Spleen (tissue), 11 donors: ENCODE measurements around the gene KCNK7. TPM values are rescaled to one million over a fixed set of nuclear protein-coding genes. Genes with fewer than 3 reads are reported as not detected.
A peak's percentile ranks its signal among the peaks of the same experiment; 100 is the strongest.

Experiments
- DNase-seq: peaks from one replicate; pipeline ENCODE4 v3.0.0-alpha.2; 2020
- H3K27ac ChIP-seq, 8 donors: fragments of 200-600 bp; sonication (generic) in 7 of 8; 1 replicate in 4 of 8; 2 replicates in 4 of 8; pipeline versions ENCODE4 v1.5.0 to v1.8.0; 2016 to 2021; ENCODE audit warnings: inconsistent platforms in 4 of 8, mild to moderate bottlenecking in 4 of 8, moderate library complexity in 1 of 8
- H3K27me3 ChIP-seq, 7 donors: fragments of 200-600 bp; sonication (generic) in 6 of 7; replicated peaks in 1 of 7; 1 replicate in 4 of 7; 2 replicates in 3 of 7; pipeline versions ENCODE4 v1.5.0 to v1.8.0; 2016 to 2021; ENCODE audit warnings: inconsistent platforms in 3 of 7, mild to moderate bottlenecking in 1 of 7
- H3K36me3 ChIP-seq, 6 donors: fragments of 200-600 bp; sonication (generic) in 5 of 6; 1 replicate in 4 of 6; 2 replicates in 2 of 6; pipeline versions ENCODE4 v1.5.0 to v1.8.0; 2016 to 2021; ENCODE audit warnings: inconsistent platforms in 2 of 6
- H3K4me1 ChIP-seq, 6 donors: fragments of 200-600 bp; sonication (generic) in 5 of 6; 1 replicate in 3 of 6; 2 replicates in 3 of 6; pipeline versions ENCODE4 v1.5.0 to v1.8.0; 2016 to 2021; ENCODE audit warnings: inconsistent platforms in 3 of 6
- H3K4me3 ChIP-seq, 8 donors: fragments of 200-600 bp; sonication (generic) in 7 of 8; 1 replicate in 4 of 8; 2 replicates in 4 of 8; pipeline versions ENCODE4 v1.5.0 to v1.8.0; 2016 to 2021; ENCODE audit warnings: inconsistent platforms in 4 of 8, mild to moderate bottlenecking in 4 of 8, moderate library complexity in 2 of 8
- H3K9me3 ChIP-seq, 8 donors: fragments of 200-600 bp; sonication (generic) in 7 of 8; 1 replicate in 4 of 8; 2 replicates in 4 of 8; pipeline versions ENCODE4 v1.5.0 to v1.8.0; 2016 to 2021; ENCODE audit warnings: inconsistent platforms in 4 of 8
- POLR2A ChIP-seq, 3 donors: fragments of 450-650 bp; IDR thresholded peaks; one replicate each; pipeline ENCODE4 v1.5.1; 2017; ENCODE audit warnings: antibody characterized with exemption in 3 of 3, mild to moderate bottlenecking in 1 of 3
- POLR2AphosphoS5 ChIP-seq, 3 donors: sonication (generic); formaldehyde crosslinking; IDR thresholded peaks; one replicate each; pipeline ENCODE4 v1.5.1; 2017; ENCODE audit warnings: antibody characterized with exemption in 3 of 3
- whole genome bisulfite sequencing, 5 donors: extraction: QIAGEN DNeasy Blood & Tissue Kit in 3 of 5; methylation state at CpG; one replicate each; pipeline versions ENCODE4 v1.1.5 to v1.1.7; 2013 to 2018; 5-methylcytosine and 5-hydroxymethylcytosine counted together
- intact Hi-C: fragments of 100-400 bp; cut with DNase I; formaldehyde crosslinking; loops from one replicate; pipeline ENCODE4 v1.15.0; 2023; ENCODE audit warnings: low total_unique reads
- polyA plus RNA-seq, 3 donors: library from polyadenylated mRNA; stranded (reverse); fragments of 200-250 nt; gene quantifications; one replicate each; pipeline ENCODE4 v1.2.1, GENCODE V29; 2013
- total RNA-seq, 7 donors: library from RNA; depleted of rRNA in 3 of 7; stranded (reverse); fragments of >200 nt in 3 of 7; fragmentation: NEBNext Ultra II Directional in 4 of 7; extraction: Animal tissue kit (Norgen Biotek cat#: 25700) in 4 of 7; gene quantifications; one replicate each; pipeline versions ENCODE4 v1.1.0 to v1.2.1, GENCODE V29; 2016 to 2021
- TF ChIP-seq, protein P1 (sequence below), 11 experiments: fragments of 200-600 bp in 7 of 11; fragments of 450-650 bp in 4 of 11; sonication (generic) in 4 of 11; IDR thresholded peaks in 8 of 11; conservative IDR thresholded peaks in 3 of 11; 1 replicate in 7 of 11; 2 replicates in 4 of 11; pipeline versions ENCODE4 v1.4.0 to v1.8.0; 2016 to 2021; ENCODE audit warnings: antibody characterized with exemption in 11 of 11, inconsistent platforms in 4 of 11, mild to moderate bottlenecking in 1 of 11
- donor health status: healthy with polysubstance abuse.
- donor health status: DM: no; HTN: no; CAD: no; lungs with moderate emphysema.
- donor health status: DM: no; HTN: no; CAD: no.
- donor health status: Bipolar disorder and iron deficiency.
- donor health status: healthy.
- donor health status: DM: no; HTN: no; CAD: no.
- donor health status: DM: yes; HTN: yes; CAD: no.

KCNK7 gene
- total and polyA plus RNA-seq, 10 donors, result 0.63 to 6.2 (median 1.8) TPM

GRCh38 chr11:65574109-65574810, 21.3 kb downstream of the KCNK7 start:
- Histone ChIP-seq H3K27ac (peak overlapping the region; percentile 88 to 99 (median 96)), H3K27me3 (no peaks in the 10 kb centered on the region), H3K9me3 (no peaks in the 10 kb centered on the region), H3K4me3 (peak overlapping the region; percentile 71 to 95 (median 88)), H3K4me1 (peaks cover 36 to 87% (median 78%) of the 10 kb centered on the region in 6 donors), H3K36me3 (peaks cover 0 to 28% (median 2%) of the 10 kb centered on the region in 6 donors)
- peak in 1 of 3 donors; percentile 72 for TF ChIP-seq POLR2A (IDR thresholded peaks at IDR 0.05)
- TF ChIP-seq, protein P1, sequence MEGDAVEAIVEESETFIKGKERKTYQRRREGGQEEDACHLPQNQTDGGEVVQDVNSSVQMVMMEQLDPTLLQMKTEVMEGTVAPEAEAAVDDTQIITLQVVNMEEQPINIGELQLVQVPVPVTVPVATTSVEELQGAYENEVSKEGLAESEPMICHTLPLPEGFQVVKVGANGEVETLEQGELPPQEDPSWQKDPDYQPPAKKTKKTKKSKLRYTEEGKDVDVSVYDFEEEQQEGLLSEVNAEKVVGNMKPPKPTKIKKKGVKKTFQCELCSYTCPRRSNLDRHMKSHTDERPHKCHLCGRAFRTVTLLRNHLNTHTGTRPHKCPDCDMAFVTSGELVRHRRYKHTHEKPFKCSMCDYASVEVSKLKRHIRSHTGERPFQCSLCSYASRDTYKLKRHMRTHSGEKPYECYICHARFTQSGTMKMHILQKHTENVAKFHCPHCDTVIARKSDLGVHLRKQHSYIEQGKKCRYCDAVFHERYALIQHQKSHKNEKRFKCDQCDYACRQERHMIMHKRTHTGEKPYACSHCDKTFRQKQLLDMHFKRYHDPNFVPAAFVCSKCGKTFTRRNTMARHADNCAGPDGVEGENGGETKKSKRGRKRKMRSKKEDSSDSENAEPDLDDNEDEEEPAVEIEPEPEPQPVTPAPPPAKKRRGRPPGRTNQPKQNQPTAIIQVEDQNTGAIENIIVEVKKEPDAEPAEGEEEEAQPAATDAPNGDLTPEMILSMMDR (IDR thresholded peaks at IDR 0.05 in 8 of 11, conservative IDR thresholded peaks at IDR 0.05 in 3 of 11), result peak; percentile 70 to 100 (median 99)
- peak; percentile 93 to 96 (median 95) for TF ChIP-seq POLR2AphosphoS5 (IDR thresholded peaks at IDR 0.05)
- WGBS, 5 donors, result 0 to 1% (median 0%) methylated on average over 16 to 67 of the region's 67 CpGs
- intact Hi-C loops, result no loop called here
- peak; percentile 99 for DNase-seq

- Histone ChIP-seq H3K36me3 (peaks cover 0 to 24% (median 0%) of the 10 kb centered on the region in 6 donors), H3K27ac (peak overlapping the region; percentile 88 to 99 (median 96)), H3K9me3 (no peaks in the 10 kb centered on the region), H3K4me1 (peaks cover 44 to 87% (median 80%) of the 10 kb centered on the region in 6 donors), H3K27me3 (no peaks in the 10 kb centered on the region), H3K4me3 (peak overlapping the region; percentile 52 to 95 (median 88))
- peak in 2 of 3 donors; percentile 24 to 25 for TF ChIP-seq POLR2AphosphoS5 (IDR thresholded peaks at IDR 0.05)
- no peak for TF ChIP-seq POLR2A (IDR thresholded peaks at IDR 0.05)
- intact Hi-C loops, result no loop called here
- 32 to 56% (median 43%) methylated on average over 12 to 22 of the region's 22 CpGs for WGBS, 5 donors
- DNase-seq, result peak; percentile 89
Measured at GRCh38 chr11:65573391-65574079, 22.1 kb downstream of the KCNK7 start.

DNA sequence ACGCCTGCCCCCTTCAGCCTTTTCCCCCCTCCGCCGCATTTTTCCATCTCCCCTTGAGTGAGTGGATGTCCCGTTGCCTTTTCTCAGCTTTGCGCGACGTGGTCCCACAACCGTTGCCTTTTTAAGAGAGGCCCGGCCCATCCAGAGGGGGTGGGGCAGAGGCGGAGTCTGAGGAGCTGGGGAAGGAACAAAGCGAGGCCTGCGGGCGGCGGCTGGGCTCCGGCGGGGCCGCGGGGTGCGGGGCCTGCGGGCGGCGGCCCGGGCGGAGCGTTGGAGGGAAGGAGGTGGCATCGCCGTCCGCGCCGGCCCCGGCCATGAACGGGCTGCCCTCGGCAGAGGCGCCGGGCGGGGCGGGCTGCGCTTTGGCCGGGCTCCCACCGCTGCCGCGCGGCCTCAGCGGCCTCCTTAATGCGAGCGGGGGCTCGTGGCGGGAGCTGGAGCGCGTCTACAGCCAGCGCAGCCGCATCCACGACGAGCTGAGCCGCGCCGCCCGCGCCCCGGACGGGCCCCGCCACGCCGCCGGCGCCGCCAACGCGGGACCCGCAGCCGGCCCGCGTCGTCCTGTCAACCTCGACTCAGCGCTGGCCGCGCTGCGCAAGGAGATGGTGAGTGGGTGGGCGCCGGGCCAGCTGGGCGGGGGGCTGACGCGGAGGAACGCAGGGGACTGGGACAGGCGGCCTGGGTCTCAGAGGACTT, 23.1 kb downstream of the KCNK7 start, which contains the start of gene FAM89B:
Gene FAM89B (plus strand): TSS at position 183 of the 696 bp plus-strand sequence. CDS start 132 bp downstream, at position 315.
- peaks cover 0 to 25% (median 2%) of the 10 kb centered on the region in 6 donors for H3K36me3 ChIP-seq
- WGBS, 5 donors, result 0 to 1% (median 1%) methylated on average over 36 to 86 of the region's 86 CpGs
- H3K4me3 ChIP-seq, result peak within 1 kb of the TSS; percentile 52 to 95 (median 88)
- peak; percentile 99 for DNase-seq
- H3K4me1 ChIP-seq, result peaks cover 47 to 87% (median 80%) of the 10 kb centered on the region in 6 donors
- peak; percentile 67 to 81 (median 77) for TF ChIP-seq POLR2AphosphoS5 (IDR thresholded peaks at IDR 0.05)
- TF ChIP-seq, protein P1 (IDR thresholded peaks at IDR 0.05 in 8 of 11, conservative IDR thresholded peaks at IDR 0.05 in 3 of 11), result peak in 1 of 11 experiments; percentile 8
- peak in 1 of 3 donors; percentile 21 for TF ChIP-seq POLR2A (IDR thresholded peaks at IDR 0.05)
- intact Hi-C loops, result no loop called here
- peak within 1 kb of the TSS; percentile 88 to 99 (median 96) for H3K27ac ChIP-seq
- H3K27me3 ChIP-seq, result no peaks in the 10 kb centered on the region
- no peaks in the 10 kb centered on the region for H3K9me3 ChIP-seq

- Histone ChIP-seq H3K27ac (peak overlapping the region; percentile 88 to 99 (median 96)), H3K27me3 (no peaks in the 10 kb centered on the region), H3K9me3 (no peaks in the 10 kb centered on the region), H3K4me3 (peak overlapping the region; percentile 52 to 95 (median 88)), H3K36me3 (peaks cover 0 to 25% (median 2%) of the 10 kb centered on the region in 6 donors), H3K4me1 (peaks cover 43 to 87% (median 79%) of the 10 kb centered on the region in 6 donors)
- no peak for TF ChIP-seq POLR2AphosphoS5 (IDR thresholded peaks at IDR 0.05)
- TF ChIP-seq, protein P1 (IDR thresholded peaks at IDR 0.05 in 8 of 11, conservative IDR thresholded peaks at IDR 0.05 in 3 of 11), result peak in 3 of 11 experiments; percentile 4 to 20 (median 15)
- intact Hi-C loops, result no loop called here
- WGBS, 5 donors, result 8 to 12% (median 11%) methylated on average over 11 of the region's 11 CpGs
- DNase-seq, result no peak
Measured at GRCh38 chr11:65571940-65572339, 23.7 kb downstream of the KCNK7 start.
